GM18858 (cell line): ENCODE measurements around the gene SLC19A3.

Source experiments
- ATAC-seq: cut with Tn5 transposase; IDR thresholded peaks from one replicate; pipeline ENCODE4 v1.9.1; 2021; ENCODE audit not compliant: unreplicated experiment

SLC19A3 gene

DNA sequence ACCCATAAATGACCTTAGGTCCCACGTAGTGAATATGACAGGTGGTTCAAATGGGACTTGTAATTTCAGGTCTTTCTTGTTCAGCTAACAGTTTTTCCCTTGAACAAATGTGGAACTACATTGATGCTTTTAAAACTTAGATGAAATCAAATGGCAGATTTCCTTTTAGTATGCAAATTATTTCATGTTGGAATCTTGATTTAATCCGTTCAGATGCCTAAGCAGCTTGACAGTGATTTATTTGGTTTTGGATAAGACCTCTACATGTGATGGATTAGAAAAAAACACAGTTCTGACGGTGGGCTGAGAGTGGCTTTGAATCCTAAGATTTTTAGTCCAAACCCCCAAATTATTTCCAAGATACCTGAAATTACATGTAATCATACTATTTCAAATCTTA lies 83.6 kb downstream of the SLC19A3 start:
- no peak for ATAC-seq
